Measurements from ENCODE around the gene ARHGEF37.
A peak's percentile ranks its signal among the peaks of the same experiment; 100 is the strongest.
"Not testable (repeated sequence)": the region's sequence is repeated elsewhere in the genome, so short reads cannot be mapped to it uniquely, and the experiment has no call there.

ARHGEF37 gene

GRCh38 chr5:149664666-149665415 is 83.5 kb downstream of the ARHGEF37 start:
- no peak for DNase-seq (ENCODE audit: low read depth, low spot score)
- no peak overlapping the region for H3K4me3 ChIP-seq (ENCODE audit: low read depth, low read length)
- TF ChIP-seq, protein P1, sequence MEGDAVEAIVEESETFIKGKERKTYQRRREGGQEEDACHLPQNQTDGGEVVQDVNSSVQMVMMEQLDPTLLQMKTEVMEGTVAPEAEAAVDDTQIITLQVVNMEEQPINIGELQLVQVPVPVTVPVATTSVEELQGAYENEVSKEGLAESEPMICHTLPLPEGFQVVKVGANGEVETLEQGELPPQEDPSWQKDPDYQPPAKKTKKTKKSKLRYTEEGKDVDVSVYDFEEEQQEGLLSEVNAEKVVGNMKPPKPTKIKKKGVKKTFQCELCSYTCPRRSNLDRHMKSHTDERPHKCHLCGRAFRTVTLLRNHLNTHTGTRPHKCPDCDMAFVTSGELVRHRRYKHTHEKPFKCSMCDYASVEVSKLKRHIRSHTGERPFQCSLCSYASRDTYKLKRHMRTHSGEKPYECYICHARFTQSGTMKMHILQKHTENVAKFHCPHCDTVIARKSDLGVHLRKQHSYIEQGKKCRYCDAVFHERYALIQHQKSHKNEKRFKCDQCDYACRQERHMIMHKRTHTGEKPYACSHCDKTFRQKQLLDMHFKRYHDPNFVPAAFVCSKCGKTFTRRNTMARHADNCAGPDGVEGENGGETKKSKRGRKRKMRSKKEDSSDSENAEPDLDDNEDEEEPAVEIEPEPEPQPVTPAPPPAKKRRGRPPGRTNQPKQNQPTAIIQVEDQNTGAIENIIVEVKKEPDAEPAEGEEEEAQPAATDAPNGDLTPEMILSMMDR (IDR thresholded peaks at IDR 0.05; ENCODE audit: low read depth, low read length): no peak
- in situ Hi-C loops (cut with HindIII; ENCODE audit: low sequenced_read_pairs): no loop called here

- TF ChIP-seq, protein P1 (IDR thresholded peaks at IDR 0.05; ENCODE audit: low read depth, low read length): no peak
- no peak overlapping the region for H3K4me3 ChIP-seq (ENCODE audit: low read depth, low read length)
- DNase-seq (ENCODE audit: low read depth, low spot score): no peak
- in situ Hi-C loops (cut with HindIII; ENCODE audit: low sequenced_read_pairs): no loop called here
Measured at GRCh38 chr5:149665416-149666175, 84.3 kb downstream of the ARHGEF37 start.

- in situ Hi-C loops (cut with HindIII; ENCODE audit: low sequenced_read_pairs): no loop called here
- TF ChIP-seq, protein P1 (IDR thresholded peaks at IDR 0.05; ENCODE audit: low read depth, low read length): no peak
- DNase-seq (ENCODE audit: low read depth, low spot score): peak; percentile 41
- no peak overlapping the region for H3K4me3 ChIP-seq (ENCODE audit: low read depth, low read length)
Measured at GRCh38 chr5:149666212-149666852, 85.0 kb downstream of the ARHGEF37 start.

- in situ Hi-C loops (cut with HindIII; ENCODE audit: low sequenced_read_pairs): no loop called here
- peak; percentile 18 for DNase-seq (ENCODE audit: low read depth, low spot score)
- H3K4me3 ChIP-seq (ENCODE audit: low read depth, low read length): no peak overlapping the region
- TF ChIP-seq, protein P1 (IDR thresholded peaks at IDR 0.05; ENCODE audit: low read depth, low read length): peak; percentile 80
Measured at GRCh38 chr5:149667084-149667828, 86.0 kb downstream of the ARHGEF37 start.

GRCh38 chr5:149667829-149668330 is 86.6 kb downstream of the ARHGEF37 start:
- TF ChIP-seq, protein P1 (IDR thresholded peaks at IDR 0.05; ENCODE audit: low read depth, low read length): no peak
- H3K4me3 ChIP-seq (ENCODE audit: low read depth, low read length): no peak overlapping the region
- DNase-seq (ENCODE audit: low read depth, low spot score): no peak
- in situ Hi-C loops (cut with HindIII; ENCODE audit: low sequenced_read_pairs): no loop called here

DNA sequence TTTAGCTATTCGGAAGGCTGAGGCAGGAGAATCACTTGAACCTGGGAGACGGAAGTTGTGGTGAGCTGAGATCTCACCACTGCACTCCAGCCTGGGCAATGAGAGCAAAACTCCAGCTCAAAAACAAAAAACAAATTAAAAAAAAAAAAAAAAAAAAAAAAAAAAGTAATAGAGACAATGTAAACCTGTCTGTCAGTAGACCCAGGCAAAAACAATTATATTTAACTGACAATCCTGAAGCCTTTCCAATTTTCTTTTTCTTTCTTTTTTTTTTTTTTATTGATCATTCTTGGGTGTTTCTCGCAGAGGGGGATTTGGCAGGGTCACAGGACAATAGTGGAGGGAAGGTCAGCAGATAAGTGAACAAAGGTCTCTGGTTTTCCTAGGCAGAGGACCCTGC is 88.0 kb downstream of the ARHGEF37 start:
- in situ Hi-C loops (cut with HindIII; ENCODE audit: low sequenced_read_pairs); DNase-seq (ENCODE audit: low read depth, low spot score); H3K4me3 ChIP-seq (ENCODE audit: low read depth, low read length): not testable (repeated sequence)

Data from astrocyte of the spinal cord (primary cell).